ENCODE results near the gene THSD7B.
"Not testable (repeated sequence)": the region's sequence is repeated elsewhere in the genome, so short reads cannot be mapped to it uniquely, and the experiment has no call there.

The THSD7B gene

GRCh38 chr2:137539336-137539735 lies 774.0 kb downstream of the THSD7B start:
- DNase-seq (ENCODE audit: low read depth) = no peak

DNA sequence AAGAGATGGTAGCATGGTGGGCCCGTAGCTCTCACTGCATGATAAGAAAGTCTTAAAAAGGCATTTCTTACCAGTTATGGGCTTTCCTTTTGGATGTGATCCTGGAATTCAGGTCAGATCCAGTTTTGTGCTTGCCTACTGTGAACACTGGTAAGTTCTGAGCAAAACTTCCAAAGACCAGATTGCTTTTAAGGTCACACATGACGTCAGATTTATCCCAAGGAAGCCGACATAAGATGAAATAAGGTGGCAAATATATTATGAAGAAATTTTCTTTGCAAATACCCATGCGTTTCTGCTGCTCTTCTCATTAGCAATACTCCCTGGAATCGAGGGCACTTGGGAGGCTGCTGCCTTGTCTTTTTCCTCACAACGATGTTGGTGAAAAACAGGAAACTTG lies 782.5 kb downstream of the THSD7B start:
- DNase-seq (ENCODE audit: low read depth) = no peak

DNA sequence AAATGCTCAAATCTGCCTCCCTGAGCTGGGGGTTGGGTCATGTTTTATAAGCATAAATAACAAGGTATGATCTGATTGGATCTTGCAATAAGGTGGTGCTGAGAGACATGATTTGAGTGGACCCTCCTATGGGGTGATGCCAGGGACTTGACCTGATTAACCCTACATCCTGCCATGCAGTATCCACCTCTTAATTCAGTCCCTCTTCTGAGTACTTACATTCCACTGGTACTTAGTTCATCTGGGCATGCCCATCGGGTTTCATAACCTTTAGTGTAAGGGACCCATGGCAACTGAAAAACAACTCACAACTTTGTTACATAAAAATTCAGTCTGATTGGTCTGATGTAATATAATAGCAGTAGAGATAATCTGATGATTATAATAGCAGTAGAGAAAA lies 801.0 kb downstream of the THSD7B start:
- DNase-seq (ENCODE audit: low read depth) = no peak

DNA sequence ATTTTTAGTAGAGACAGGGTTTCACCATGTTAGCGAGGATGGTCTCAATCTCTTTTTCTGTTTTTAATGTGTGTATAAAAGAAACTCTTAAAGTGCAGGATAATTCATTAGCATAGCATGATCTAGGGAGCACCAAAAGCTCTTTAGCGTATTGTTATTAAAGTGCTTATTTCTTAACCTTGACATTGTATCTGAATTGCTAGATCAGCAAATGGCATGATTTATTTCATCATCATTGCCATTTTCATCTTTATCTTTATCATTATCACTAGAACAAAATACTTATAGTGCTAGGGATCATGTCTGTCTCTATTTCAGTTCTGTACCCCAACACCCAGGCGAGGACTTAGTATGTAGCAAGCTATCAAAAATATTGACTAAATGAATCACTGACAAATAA lies 805.1 kb downstream of the THSD7B start:
- no peak for DNase-seq (ENCODE audit: low read depth)

GRCh38 chr2:137587834-137588233 lies 822.5 kb downstream of the THSD7B start:
- DNase-seq (ENCODE audit: low read depth) = not testable (repeated sequence)

GRCh38 chr2:137588578-137588977 lies 823.2 kb downstream of the THSD7B start:
- DNase-seq (ENCODE audit: low read depth) = not testable (repeated sequence)

DNA sequence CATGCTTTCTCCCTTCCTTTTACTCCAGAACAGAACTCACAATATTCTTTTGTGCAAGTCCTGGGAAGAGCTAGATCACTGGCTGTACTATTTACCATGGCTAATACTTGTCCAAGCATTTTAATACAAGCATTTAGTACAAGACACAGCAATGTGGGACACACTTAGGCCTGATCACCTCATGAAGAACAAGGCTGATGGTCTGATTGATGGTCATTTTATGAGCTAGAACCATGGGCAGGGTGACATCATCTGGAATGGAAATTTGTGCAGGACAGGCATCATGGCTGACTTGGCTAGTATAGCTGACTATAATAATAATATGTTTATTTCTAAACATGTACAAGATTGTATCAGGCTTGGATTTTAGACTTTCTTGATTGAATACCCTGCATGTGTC lies 824.8 kb downstream of the THSD7B start:
- DNase-seq (ENCODE audit: low read depth) = no peak

GRCh38 chr2:137607722-137608318 lies 842.5 kb downstream of the THSD7B start:
- DNase-seq (ENCODE audit: low read depth) = no peak

- no peak for DNase-seq (ENCODE audit: low read depth)
These were observed 873.6 kb downstream of the THSD7B start for GRCh38 chr2:137638932-137639331.

DNA sequence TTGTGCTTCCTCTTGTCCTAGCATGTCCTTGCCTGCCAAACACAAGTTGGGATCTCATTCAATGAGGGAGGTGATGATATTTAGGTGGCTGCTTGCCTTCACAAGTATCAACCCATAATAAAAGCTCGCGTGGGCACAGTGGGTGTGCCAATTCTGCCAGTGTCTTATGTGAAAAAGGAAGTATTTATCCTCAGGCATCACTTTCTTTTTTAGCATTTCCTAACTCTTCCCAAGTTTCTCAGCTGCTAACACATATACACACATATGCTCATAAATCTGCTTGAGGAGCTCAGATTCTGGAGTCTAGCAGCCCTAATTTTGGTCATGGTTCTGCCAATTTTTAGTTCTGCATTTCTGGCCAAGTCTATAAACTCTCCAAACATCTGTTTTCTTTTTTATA lies 879.4 kb downstream of the THSD7B start:
- DNase-seq (ENCODE audit: low read depth) = no peak

DNA sequence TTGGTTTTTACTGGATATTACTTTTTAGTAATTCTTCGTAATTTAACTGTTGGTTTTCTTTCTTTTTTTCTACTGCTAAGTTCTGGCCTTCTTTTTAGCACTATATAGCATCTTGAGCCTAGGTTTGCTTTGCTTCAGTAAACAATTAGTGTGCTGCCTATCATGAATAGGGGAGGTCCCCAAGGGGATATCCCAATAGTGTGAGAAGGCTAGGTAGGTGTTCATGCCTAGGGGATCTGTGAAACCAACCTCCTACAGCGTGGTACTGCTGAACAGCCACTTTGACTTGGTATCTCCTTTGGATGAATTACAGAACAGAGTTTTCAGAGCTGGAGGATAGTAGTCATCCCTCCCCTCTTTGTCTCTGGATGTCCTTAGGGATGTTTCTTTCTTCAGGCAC lies 888.7 kb downstream of the THSD7B start:
- DNase-seq (ENCODE audit: low read depth) = no peak

DNA sequence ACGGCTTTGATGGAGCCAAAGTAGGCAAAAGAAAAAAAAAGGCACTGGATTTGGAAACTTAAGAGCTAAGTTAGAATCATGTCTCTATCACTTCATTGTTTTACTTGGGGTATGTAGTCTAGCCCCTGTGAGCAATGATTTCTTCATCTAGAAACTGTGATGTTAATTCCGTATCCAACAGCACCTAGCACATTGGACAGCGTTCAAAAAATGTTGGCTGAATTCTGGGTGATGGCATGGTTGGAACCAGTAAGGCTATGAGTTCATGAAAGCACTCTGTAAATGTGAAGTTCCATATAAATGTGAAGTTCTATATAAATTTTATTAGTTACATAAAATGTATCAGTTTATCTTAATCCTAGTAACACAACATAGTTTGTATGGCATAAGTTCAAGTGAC lies 890.5 kb downstream of the THSD7B start:
- DNase-seq (ENCODE audit: low read depth) = no peak

DNA sequence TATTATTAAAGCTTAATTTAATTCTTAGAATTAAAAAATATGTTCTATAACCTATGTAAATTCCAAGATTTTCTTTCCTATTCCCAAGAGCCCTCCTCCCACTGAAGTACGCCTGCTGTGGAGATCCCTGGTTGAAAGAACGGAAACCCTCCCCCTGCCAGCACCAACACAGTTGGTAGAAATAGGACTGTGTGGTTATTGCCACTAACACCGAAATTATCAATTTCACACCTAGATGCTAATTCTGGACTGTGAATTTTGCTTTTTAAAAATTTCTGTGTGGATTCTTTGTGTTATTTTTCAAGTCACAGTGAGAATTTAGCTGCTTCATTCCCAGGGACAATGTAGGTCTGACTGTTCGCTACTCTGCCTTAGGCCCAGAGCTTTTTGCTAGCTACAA lies 893.1 kb downstream of the THSD7B start:
- no peak for DNase-seq (ENCODE audit: low read depth)

DNA sequence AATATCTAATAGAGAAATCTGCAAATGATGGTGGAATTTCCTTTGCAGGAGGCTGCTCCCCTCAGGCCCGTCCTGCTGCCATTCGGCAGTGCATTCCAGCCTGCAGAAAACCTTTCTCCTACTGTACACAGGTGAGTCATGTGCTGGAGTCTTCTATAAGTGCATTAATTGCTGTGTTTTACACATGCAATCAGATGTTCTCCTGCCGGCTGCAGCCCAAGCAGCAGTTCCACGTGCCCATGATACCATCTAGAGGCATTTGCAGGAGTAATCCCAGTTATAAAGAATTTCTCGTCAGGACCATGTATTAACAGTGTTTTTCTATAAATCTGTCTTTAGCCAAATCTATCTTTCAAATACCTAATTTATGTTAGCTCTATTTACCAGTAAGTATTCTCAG lies 894.3 kb downstream of the THSD7B start:
- DNase-seq (ENCODE audit: low read depth) = peak; percentile 3

- DNase-seq (ENCODE audit: low read depth) = no peak
These were observed 904.8 kb downstream of the THSD7B start for GRCh38 chr2:137670111-137670510.

- no peak for DNase-seq (ENCODE audit: low read depth)
These were observed 907.7 kb downstream of the THSD7B start for GRCh38 chr2:137672989-137673552.

DNA sequence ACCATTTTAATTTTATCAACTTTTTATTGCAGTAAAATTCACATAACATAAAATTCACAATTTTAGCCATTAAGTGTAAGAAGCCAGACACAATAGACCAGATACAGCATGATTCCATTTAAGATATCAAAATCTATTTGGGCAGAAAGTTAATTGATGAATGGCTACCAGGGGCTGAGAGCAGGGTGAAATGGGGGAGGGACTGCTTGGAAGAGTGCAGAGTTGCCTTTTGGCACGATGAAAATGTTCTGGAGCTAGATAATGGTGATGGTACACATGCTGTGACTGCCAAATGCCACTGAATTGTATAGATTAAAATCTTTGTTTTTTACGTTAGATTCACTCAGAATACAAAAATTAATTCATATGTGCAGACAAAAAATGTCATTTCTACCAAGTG lies 909.6 kb downstream of the THSD7B start:
- DNase-seq (ENCODE audit: low read depth) = no peak

DNA sequence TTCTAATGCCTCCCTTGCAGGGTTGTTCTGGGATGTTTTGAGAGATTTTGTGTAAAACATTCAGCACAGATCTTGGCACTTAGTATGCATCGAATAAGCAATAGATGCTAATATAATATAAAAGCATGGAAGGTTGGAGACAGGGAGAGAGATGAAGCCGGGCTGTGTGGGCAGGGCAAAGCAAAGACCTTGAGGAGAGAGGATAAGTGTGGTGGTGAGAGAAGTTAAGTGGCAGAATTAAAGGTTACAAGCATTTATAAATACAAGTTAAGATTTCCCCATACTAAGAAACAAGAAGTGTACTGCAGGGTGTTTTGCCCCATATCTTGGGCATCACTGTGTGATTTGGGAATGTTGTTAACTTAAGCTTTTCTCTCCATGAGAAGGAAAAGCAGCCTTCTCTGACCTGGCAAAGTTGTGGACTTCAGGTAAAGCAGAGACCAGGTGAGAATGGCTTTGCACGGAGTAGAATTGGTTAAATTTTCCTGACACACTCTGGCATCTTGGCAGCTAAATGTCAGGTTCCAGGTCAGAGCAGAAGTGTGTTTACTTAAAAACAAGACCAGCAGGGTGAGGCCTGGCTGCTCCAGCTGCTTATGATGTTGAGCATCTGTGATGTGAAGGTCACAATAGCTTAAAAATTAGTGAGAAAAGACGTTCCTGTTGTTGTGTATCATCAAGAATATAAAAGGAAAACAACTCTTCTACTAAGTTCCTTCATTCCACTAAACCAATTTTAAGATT lies 910.4 kb downstream of the THSD7B start:
- DNase-seq (ENCODE audit: low read depth) = no peak

DNA sequence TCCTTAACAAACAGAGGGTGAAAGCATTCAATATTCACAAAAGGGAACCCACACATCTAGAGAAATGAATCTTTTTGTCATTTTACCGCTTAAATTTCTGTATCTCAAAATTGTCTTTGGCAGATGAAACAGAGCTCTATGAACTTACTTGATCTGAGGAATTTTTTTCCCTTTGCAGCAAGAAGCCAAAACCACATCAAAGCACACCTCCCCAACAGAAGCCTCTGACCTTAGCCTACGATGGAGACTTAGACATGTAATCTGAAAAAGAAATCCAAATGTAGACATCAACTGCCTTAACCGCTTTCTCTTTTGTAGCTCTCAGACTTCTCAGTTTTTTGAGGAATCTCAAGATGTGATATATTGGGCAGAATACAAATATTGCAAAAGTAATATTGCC lies 911.0 kb downstream of the THSD7B start:
- DNase-seq (ENCODE audit: low read depth) = no peak

DNA sequence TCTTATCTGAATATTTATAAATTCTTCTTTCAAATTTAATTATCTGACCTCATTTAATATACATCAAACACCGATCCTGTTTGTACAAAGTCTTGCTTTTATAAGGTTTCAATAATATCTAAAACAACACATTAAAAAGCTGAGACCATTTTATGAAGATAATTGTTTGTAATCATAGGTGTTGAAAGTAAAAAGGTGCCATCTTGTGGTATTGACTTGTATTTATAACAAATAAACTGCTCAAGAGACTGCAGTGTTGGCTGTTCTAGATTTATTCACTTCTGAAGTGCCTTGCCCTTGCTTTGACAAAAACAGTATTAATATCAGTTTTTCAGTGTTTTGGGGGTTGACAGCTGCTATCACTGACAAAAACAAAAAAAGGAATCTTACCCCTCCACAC lies 912.1 kb downstream of the THSD7B start:
- no peak for DNase-seq (ENCODE audit: low read depth)

GRCh38 chr2:137689549-137689948 lies 924.2 kb downstream of the THSD7B start:
- peak; percentile 0 for DNase-seq (ENCODE audit: low read depth)

- DNase-seq (ENCODE audit: low read depth) = no peak
These were observed 928.2 kb downstream of the THSD7B start for GRCh38 chr2:137693534-137693933.

DNA sequence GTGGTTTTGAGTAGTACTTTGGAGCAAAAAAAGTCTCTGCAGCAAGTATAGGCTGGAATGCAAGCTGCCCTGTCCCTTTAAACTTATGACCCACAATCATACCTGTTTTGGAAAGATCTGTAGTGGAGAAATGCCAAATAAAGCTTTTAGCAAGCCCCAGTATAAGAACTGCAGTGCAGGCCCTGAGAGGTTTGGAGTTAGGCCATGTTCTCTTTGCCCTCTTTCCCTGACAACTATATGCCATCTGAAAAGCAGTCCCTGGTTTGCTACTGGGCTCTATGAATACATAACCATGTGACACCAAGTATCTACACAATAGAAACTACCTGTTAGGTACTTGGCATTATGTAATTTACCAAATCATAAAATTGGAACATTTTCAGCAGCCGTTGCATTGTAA lies 931.6 kb downstream of the THSD7B start:
- DNase-seq (ENCODE audit: low read depth) = no peak

DNA sequence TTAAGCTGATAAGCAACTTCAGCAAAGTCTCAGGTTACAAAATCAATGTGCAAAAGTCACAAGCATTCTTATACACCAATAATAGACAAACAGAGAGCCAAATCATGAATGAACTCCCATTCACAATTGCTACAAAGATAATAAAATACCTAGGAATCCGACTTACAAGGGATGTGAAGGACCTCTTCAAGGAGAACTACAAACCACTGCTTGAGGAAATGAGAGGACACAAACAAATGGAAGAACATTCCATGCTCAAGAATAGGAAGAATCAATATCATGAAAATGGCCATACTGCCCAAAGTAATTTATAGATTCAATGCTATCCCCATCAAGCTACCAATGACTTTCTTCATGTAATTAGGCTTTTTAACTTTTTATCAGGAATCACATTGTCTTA lies 934.9 kb downstream of the THSD7B start:
- not testable (repeated sequence) for DNase-seq (ENCODE audit: low read depth)
